Nephron (organoid): ENCODE data around the gene GRM3.

ENCODE experiments used
- H3K27ac Mint-ChIP-seq, 3 experiments: 2 replicates each; pipeline ENCODE4 v1.8.0; 2020; ENCODE audit warnings: mixed read lengths in 3 of 3, mild to moderate bottlenecking in 2 of 3, moderate library complexity in 1 of 3
- H3K27me3 Mint-ChIP-seq: 2 replicates; pipeline ENCODE4 v1.8.0; 2021; ENCODE audit warnings: low read depth, mild to moderate bottlenecking, moderate library complexity, mixed read lengths
- H3K36me3 Mint-ChIP-seq: 2 replicates; pipeline ENCODE4 v1.8.0; 2020; ENCODE audit warnings: low read depth, mixed read lengths
- H3K4me1 Mint-ChIP-seq: 2 replicates; pipeline ENCODE4 v1.8.0; 2020; ENCODE audit warnings: mixed read lengths
- H3K4me3 Mint-ChIP-seq, 3 experiments: 2 replicates each; pipeline ENCODE4 v1.8.0; 2020; ENCODE audit warnings: mild to moderate bottlenecking in 3 of 3, mixed read lengths in 3 of 3, moderate library complexity in 2 of 3
- H3K9me3 Mint-ChIP-seq: 2 replicates; pipeline ENCODE4 v1.8.0; 2020; ENCODE audit warnings: mixed read lengths
- TF ChIP-seq, protein P1 (sequence below), 3 experiments: fragments of 200-600 bp; sonication (generic); IDR thresholded peaks; one replicate each; pipeline ENCODE4 v1.5.0; 2021; ENCODE audit warnings: antibody characterized with exemption in 3 of 3; ENCODE audit not compliant: unreplicated experiment in 3 of 3

GRM3 gene

DNA sequence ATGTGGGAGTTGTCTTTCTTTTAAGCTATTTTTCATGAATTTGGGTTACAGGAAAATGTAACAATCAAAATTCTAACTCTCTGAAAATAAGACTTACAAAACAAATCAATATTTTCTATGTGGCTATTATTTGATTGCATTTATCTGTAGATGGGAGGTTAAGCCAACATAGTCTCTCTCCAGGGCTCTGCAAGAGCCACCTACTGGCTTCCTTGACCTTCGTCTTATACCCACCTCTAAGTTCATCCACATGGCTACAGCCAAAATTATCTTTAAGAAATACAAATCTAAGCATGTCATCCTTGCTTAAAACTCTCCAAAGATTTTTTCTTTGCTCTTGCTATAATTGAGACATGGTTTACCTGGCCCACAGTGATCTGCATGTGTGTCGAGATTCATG is 14.2 kb downstream of the GRM3 start:
- Mint-ChIP-seq H3K4me1 (no peaks in the 10 kb centered on the region), H3K4me3 (no peak overlapping the region), H3K9me3 (no peaks in the 10 kb centered on the region), H3K27me3 (no peaks in the 10 kb centered on the region), H3K27ac (no peak overlapping the region), H3K36me3 (no peaks in the 10 kb centered on the region)
- TF ChIP-seq, protein P1, sequence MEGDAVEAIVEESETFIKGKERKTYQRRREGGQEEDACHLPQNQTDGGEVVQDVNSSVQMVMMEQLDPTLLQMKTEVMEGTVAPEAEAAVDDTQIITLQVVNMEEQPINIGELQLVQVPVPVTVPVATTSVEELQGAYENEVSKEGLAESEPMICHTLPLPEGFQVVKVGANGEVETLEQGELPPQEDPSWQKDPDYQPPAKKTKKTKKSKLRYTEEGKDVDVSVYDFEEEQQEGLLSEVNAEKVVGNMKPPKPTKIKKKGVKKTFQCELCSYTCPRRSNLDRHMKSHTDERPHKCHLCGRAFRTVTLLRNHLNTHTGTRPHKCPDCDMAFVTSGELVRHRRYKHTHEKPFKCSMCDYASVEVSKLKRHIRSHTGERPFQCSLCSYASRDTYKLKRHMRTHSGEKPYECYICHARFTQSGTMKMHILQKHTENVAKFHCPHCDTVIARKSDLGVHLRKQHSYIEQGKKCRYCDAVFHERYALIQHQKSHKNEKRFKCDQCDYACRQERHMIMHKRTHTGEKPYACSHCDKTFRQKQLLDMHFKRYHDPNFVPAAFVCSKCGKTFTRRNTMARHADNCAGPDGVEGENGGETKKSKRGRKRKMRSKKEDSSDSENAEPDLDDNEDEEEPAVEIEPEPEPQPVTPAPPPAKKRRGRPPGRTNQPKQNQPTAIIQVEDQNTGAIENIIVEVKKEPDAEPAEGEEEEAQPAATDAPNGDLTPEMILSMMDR (IDR thresholded peaks at IDR 0.05; ENCODE audit: unreplicated experiment in 3 of 3) = no peak

DNA sequence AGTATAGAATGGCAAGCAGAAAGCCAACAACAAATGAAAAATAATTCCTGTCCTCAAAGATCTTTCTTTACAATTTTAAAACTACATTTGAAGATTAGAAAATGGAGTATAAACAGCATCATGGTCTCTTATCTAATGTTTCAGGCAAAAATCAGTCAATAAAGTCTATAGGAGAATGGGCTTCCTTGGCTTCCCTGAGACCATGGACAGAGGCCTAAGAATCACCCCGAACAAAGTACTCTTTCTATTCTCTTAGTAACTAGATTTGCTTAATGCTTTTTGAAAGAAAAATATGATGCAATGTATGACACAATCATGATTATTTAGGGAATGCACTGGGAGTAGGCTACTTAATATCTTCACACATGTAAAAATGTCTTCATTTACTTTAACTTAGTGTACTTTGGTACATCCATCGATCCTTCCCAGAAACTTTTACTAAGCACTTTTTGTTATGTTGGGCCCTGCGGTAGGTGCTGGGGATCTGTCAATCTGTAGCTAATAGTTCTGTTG is 17.3 kb downstream of the GRM3 start:
- Mint-ChIP-seq H3K27ac (no peak overlapping the region), H3K4me3 (no peak overlapping the region), H3K9me3 (no peaks in the 10 kb centered on the region), H3K36me3 (no peaks in the 10 kb centered on the region), H3K27me3 (no peaks in the 10 kb centered on the region), H3K4me1 (no peaks in the 10 kb centered on the region)
- TF ChIP-seq, protein P1 (IDR thresholded peaks at IDR 0.05; ENCODE audit: unreplicated experiment in 3 of 3) = no peak

DNA sequence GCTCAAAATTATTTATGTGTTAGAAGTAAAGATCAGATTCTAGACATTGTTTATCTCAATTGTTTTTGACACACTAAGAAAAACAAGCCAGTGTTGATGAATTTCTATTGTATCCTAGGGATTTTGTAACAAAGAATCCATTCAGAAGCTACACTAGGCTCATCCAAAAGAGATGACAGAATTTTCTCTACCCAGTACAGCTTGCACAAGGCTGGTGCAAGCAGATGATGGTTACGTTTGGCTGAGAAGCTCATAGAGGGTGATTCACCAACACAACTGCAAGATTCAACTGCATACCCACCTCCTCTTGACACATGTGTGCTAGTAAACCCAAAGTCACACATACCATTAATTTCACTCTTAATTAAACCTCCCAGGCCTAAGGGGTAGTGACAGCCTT is 20.8 kb downstream of the GRM3 start:
- H3K27me3 Mint-ChIP-seq = no peaks in the 10 kb centered on the region
- H3K36me3 Mint-ChIP-seq = no peaks in the 10 kb centered on the region
- H3K27ac Mint-ChIP-seq = no peak overlapping the region
- no peak overlapping the region for H3K4me3 Mint-ChIP-seq
- no peaks in the 10 kb centered on the region for H3K9me3 Mint-ChIP-seq
- no peaks in the 10 kb centered on the region for H3K4me1 Mint-ChIP-seq
- TF ChIP-seq, protein P1 (IDR thresholded peaks at IDR 0.05; ENCODE audit: unreplicated experiment in 3 of 3) = no peak

DNA sequence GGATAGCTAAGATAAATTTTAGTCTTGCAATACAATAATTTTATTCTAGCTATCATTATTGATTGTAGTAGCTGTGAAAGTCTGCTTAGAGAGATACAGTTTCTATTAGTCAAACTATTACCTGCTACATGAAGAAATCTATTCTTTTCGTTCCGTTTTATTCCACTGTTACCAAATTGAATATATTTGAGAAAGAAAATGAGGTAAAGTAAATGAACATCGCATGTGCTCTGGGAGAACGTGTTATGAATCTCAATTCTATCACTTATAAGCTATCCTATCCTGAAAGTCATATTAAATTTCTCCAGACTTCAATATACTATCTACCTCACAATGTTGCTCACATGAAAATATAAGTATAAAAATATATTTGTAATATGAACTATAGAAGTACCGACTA is 21.3 kb downstream of the GRM3 start:
- Mint-ChIP-seq H3K9me3 (no peaks in the 10 kb centered on the region), H3K4me1 (no peaks in the 10 kb centered on the region), H3K27me3 (no peaks in the 10 kb centered on the region), H3K4me3 (no peak overlapping the region), H3K27ac (no peak overlapping the region), H3K36me3 (no peaks in the 10 kb centered on the region)
- TF ChIP-seq, protein P1 (IDR thresholded peaks at IDR 0.05; ENCODE audit: unreplicated experiment in 3 of 3) = no peak

DNA sequence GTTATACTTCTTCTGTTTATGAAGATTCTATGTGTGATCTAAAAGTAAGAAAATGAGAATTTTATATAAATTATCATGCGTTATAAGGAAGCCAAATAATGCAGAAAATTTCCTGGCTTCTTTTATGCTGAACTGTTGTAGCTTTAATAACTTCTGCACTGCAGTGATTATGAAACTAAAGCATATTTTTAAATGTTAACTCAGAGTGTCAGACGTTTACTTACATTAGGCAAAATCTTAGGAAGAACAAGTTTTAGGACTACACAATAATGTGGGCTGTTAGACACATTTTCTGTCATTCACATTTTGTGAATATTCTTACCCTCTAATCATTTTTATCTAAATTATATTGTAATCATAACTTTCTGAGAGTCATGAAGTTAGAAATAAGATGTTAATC is 22.0 kb downstream of the GRM3 start:
- Mint-ChIP-seq H3K27me3 (no peaks in the 10 kb centered on the region), H3K9me3 (no peaks in the 10 kb centered on the region), H3K36me3 (no peaks in the 10 kb centered on the region), H3K27ac (no peak overlapping the region), H3K4me3 (no peak overlapping the region), H3K4me1 (no peaks in the 10 kb centered on the region)
- TF ChIP-seq, protein P1 (IDR thresholded peaks at IDR 0.05; ENCODE audit: unreplicated experiment in 3 of 3) = no peak

DNA sequence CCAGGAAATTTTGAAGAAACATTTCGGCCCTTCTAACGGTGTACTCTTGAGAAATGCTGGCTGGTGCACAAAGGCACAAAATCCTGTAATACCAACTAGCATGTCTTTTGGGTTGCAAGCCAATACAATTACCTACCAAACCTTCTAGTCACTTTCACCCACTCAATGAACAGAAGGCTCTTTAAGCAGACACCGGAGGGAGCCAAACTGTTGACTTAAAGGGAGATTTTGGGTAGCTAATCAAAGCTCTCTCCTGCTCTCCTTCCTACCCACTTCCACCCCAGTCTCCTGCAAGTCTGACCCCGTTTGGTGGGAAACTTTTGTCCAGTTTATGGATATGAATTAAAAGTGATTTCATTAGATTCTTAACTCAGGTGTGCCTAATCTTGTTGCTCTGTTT is 24.0 kb downstream of the GRM3 start:
- no peaks in the 10 kb centered on the region for H3K36me3 Mint-ChIP-seq
- no peak overlapping the region for H3K27ac Mint-ChIP-seq
- TF ChIP-seq, protein P1 (IDR thresholded peaks at IDR 0.05; ENCODE audit: unreplicated experiment in 3 of 3) = no peak
- H3K4me1 Mint-ChIP-seq = no peaks in the 10 kb centered on the region
- no peak overlapping the region for H3K4me3 Mint-ChIP-seq
- no peaks in the 10 kb centered on the region for H3K27me3 Mint-ChIP-seq
- no peaks in the 10 kb centered on the region for H3K9me3 Mint-ChIP-seq
